Thoracic aorta (tissue), 2 donors: Measurements from ENCODE around the gene PHF21B. TPM values are rescaled to one million over a fixed set of nuclear protein-coding genes. Genes with fewer than 3 reads are reported as not detected.
"Not testable (repeated sequence)": the region's sequence is repeated elsewhere in the genome, so short reads cannot be mapped to it uniquely, and the experiment has no call there.

Experiments
- ATAC-seq: fragments of 150-250 bp; one replicate; pipeline ENCODE4 v1.8.0; 2017; ENCODE audit warnings: low read depth; ENCODE audit not compliant: insufficient number of reproducible peaks, low FRiP score
- DNase-seq: peaks from one replicate; pipeline ENCODE4 v3.0.0-alpha.2; 2020; ENCODE audit warnings: low spot score
- H3K27ac ChIP-seq, 2 donors: fragments of 200-600 bp; sonication (generic); 1 replicate in 1 of 2; 2 replicates in 1 of 2; pipeline ENCODE4 v1.5.1; 2016; ENCODE audit warnings: mild to moderate bottlenecking in 2 of 2, moderate library complexity in 2 of 2
- H3K27me3 ChIP-seq: fragments of 200-600 bp; sonication (generic); replicated peaks from 2 replicates; pipeline ENCODE4 v1.6.0; 2016; ENCODE audit warnings: mild to moderate bottlenecking; ENCODE audit not compliant: insufficient read depth
- H3K36me3 ChIP-seq: fragments of 200-600 bp; sonication (generic); one replicate; pipeline ENCODE4 v1.5.1; 2016
- H3K4me1 ChIP-seq, 2 donors: fragments of 200-600 bp; sonication (generic); 1 replicate in 1 of 2; 2 replicates in 1 of 2; pipeline versions ENCODE4 v1.5.1 to v1.6.0; 2016; ENCODE audit warnings: low read depth in 2 of 2, mild to moderate bottlenecking in 1 of 2; ENCODE audit not compliant: control insufficient read depth in 1 of 2
- H3K4me3 ChIP-seq: fragments of 200-600 bp; sonication (generic); 2 replicates; pipeline ENCODE4 v1.5.1; 2016; ENCODE audit warnings: mild to moderate bottlenecking
- H3K9me3 ChIP-seq: fragments of 200-600 bp; sonication (generic); 2 replicates; pipeline ENCODE4 v1.5.1; 2016
- total RNA-seq, 2 donors: library from RNA; depleted of rRNA; stranded (reverse); fragments of >200 nt; gene quantifications; one replicate each; pipeline versions ENCODE4 v1.1.0 to v1.2.3, GENCODE V29; 2016
- TF ChIP-seq, protein P1 (sequence below): fragments of 200-600 bp; sonication (generic); IDR thresholded peaks from one replicate; pipeline ENCODE4 v1.5.1; 2019; ENCODE audit warnings: antibody characterized with exemption

The PHF21B gene
- total RNA-seq, 2 donors from 2014 or later, result 2.1 TPM; not detected in 1

DNA sequence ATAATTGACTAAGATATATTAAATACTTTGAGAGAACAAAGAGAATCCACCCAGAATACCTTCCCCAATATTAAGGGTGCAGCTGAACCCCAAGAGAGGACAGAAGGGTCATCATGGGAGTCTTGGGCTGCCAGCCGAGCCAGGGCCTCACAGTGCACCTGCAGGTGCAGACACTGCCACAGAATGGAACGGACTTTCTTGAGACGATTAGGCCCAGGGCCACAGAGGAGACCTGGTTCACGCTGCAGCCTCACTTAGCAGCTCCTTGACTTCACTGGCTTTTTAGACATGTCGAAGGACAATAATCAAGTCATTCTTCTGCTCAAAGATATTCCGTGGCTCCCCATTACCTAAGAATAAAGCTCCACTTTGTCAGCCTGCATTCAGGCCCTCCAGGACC, 100.6 kb downstream of the PHF21B start:
- H3K27ac ChIP-seq, result no peak overlapping the region
- no peaks in the 10 kb centered on the region for H3K27me3 ChIP-seq
- ATAC-seq, result no peak
- DNase-seq, result no peak
- H3K4me3 ChIP-seq, result no peak overlapping the region
- no peaks in the 10 kb centered on the region for H3K4me1 ChIP-seq
- TF ChIP-seq, protein P1, sequence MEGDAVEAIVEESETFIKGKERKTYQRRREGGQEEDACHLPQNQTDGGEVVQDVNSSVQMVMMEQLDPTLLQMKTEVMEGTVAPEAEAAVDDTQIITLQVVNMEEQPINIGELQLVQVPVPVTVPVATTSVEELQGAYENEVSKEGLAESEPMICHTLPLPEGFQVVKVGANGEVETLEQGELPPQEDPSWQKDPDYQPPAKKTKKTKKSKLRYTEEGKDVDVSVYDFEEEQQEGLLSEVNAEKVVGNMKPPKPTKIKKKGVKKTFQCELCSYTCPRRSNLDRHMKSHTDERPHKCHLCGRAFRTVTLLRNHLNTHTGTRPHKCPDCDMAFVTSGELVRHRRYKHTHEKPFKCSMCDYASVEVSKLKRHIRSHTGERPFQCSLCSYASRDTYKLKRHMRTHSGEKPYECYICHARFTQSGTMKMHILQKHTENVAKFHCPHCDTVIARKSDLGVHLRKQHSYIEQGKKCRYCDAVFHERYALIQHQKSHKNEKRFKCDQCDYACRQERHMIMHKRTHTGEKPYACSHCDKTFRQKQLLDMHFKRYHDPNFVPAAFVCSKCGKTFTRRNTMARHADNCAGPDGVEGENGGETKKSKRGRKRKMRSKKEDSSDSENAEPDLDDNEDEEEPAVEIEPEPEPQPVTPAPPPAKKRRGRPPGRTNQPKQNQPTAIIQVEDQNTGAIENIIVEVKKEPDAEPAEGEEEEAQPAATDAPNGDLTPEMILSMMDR, result no peak
- H3K9me3 ChIP-seq, result no peaks in the 10 kb centered on the region
- H3K36me3 ChIP-seq, result no peaks in the 10 kb centered on the region

DNA sequence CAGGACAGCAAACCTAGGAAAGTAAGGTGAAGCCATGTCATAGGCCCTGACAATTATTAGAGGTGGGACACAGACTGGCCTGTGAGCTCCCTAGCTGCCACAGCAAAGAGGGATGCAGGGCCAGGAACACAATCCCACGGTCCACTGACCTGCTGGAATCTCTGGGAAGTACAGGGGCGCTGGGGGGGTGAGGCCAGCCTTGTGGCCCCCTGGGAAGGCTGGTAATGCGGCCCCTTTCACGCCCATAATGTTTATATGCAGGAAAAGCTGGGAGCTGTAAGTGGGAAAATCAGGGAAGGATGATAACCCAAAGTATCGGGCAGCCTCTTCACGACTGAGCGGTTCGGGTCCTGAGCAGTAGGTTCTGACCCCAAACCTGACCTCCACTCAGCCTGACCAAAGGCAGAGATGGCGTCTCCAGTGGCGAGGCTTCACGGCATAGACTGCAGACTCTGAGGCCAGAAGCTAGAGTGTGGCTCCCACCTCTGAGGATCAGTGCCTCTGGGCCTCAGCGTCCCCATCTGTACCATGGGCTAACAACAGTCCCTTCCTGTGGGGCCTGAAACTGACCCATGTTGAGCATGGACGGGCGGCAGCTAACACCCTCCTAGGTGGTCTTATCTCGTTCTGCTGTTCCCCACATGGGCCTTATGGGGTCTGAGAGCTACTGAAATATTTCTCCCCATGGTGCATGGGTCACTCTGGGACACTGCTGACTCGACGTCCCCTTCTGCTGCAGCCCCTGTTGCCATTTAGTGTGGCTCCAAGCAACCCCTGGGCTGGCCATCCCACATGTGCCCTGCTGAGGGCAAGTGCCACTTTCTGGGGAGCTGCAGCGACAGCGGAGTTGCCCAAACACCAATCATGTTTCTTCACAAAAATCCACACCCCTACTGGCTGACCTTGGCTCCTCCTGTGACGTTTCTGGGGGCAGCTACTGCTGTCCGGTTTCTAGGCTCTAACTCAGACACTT, 101.8 kb downstream of the PHF21B start:
- H3K9me3 ChIP-seq, result no peaks in the 10 kb centered on the region
- TF ChIP-seq, protein P1, result no peak
- no peaks in the 10 kb centered on the region for H3K27me3 ChIP-seq
- no peak overlapping the region for H3K4me3 ChIP-seq
- H3K4me1 ChIP-seq, result no peaks in the 10 kb centered on the region
- H3K36me3 ChIP-seq, result no peaks in the 10 kb centered on the region
- no peak overlapping the region for H3K27ac ChIP-seq
- no peak for ATAC-seq
- no peak for DNase-seq

DNA sequence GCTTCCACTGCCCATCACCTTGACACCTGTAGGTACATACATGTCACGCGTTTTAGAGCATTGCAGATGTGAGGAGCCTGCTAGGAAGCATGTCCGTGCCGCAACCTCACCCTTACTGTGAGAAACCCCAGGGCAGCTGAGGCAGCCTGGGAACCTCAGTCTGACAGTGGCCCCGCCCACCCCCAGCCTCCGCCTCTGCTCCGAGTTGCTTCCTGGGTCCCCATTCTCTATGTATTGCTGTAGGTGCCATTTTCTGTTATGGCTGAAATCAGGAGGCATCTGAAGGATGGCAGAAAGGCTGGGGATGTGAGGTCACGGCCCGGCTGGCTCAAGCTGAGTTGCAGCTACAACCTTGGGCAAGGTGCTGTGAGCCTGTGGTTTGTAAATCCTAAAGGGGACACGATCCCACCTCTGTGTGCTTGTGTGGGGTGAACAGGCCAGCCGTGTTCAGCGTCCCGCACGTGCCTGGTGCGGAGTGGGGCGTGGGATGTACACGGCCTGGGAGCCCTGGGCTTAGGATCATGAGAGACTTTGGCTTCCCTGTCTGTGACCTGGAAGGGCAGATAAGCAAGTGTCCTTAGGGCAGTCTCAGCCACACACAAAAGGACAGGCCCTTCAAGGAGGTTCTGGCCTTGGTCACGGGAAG, 102.7 kb downstream of the PHF21B start:
- ATAC-seq (no peak), DNase-seq (no peak)
- no peak overlapping the region for H3K4me3 ChIP-seq
- H3K27ac ChIP-seq, result no peak overlapping the region
- TF ChIP-seq, protein P1, result no peak
- H3K36me3 ChIP-seq, result no peaks in the 10 kb centered on the region
- no peaks in the 10 kb centered on the region for H3K9me3 ChIP-seq
- H3K27me3 ChIP-seq, result no peaks in the 10 kb centered on the region
- H3K4me1 ChIP-seq, result no peaks in the 10 kb centered on the region

DNA sequence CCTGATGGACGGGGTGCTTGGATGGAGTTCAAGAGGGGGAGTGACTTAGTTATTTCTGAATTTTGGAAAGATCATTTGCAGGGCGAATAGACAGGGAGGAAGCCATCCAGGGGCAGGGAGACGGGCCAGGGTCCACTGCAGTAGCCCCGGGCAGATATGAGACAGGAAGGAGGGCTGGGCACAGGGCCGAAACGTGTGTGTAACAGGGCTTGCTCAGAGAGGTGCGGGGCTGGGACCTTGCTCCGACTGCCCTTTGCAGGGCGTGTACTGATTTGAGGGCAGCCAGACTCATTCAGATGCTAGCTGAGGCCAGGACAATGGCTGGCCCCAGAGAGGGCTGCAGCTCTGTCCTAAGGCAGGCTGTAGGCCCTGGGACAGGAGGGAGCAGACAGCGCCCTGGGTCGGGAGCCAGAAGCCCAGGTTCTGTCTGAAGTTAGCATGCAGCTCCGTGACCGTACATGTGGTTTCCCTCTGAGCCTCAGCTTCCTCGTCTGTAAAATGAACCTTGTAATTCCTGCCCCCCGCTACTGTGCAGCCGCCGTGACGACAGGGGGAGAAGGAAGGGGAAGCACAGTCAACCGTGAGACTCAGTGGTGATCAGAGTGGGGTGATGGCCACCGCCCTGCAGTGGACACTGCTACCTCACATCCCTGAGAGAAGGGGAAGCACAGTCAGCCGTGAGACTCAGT, 103.4 kb downstream of the PHF21B start:
- H3K4me1 ChIP-seq, result no peaks in the 10 kb centered on the region

DNA sequence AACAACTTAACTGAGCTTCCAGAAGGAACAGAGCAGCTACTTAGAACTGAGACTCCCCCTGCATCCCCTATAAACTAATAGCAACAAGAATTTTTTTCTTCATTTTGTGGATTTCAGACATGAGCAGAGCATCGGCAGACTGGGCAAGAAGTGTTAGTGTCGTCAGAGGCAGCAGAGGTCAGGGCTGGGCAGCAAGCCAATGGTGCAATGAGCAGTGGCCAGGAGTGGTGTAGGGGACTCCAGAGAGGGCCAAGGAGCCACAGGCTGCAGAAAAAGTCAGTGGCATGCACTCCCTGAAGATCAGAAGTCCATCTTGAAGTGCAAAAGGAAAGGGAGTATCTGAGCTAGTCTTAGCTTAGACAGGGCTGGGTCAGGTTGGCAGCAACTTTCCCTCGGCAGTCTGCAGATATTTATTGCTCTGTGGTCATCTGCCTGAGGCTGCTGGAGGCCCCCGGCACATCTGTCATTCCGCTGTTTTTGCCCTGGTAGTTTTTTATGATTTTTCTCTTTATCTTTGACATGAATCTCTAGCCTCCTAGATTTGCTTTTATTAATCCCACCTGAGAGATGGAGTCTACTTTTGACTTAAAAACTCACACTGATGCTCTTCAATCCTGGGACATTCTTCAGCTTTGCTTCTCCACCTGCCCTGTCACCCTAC, 105.2 kb downstream of the PHF21B start:
- not testable (repeated sequence) for H3K27me3 ChIP-seq, H3K4me3 ChIP-seq, H3K27ac ChIP-seq, H3K4me1 ChIP-seq, ATAC-seq, H3K36me3 ChIP-seq, DNase-seq
- peaks cover 16% of the 10 kb centered on the region for H3K9me3 ChIP-seq

More for the DNA sequence above, 103.4 kb downstream of the PHF21B start:
- ATAC-seq, result no peak
- TF ChIP-seq, protein P1, result no peak
- no peak for DNase-seq
- Histone ChIP-seq H3K4me3 (no peak overlapping the region), H3K27me3 (no peaks in the 10 kb centered on the region), H3K27ac (no peak overlapping the region), H3K9me3 (peaks cover 7% of the 10 kb centered on the region), H3K36me3 (no peaks in the 10 kb centered on the region)

DNA sequence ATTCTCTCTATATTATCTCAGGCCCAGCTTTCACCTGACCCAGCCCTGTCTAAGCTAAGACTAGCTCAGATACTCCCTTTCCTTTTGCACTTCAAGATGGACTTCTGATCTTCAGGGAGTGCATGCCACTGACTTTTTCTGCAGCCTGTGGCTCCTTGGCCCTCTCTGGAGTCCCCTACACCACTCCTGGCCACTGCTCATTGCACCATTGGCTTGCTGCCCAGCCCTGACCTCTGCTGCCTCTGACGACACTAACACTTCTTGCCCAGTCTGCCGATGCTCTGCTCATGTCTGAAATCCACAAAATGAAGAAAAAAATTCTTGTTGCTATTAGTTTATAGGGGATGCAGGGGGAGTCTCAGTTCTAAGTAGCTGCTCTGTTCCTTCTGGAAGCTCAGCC, 106.6 kb downstream of the PHF21B start:
- H3K27ac ChIP-seq, H3K36me3 ChIP-seq, H3K27me3 ChIP-seq, H3K4me3 ChIP-seq, DNase-seq, ATAC-seq, H3K4me1 ChIP-seq: not testable (repeated sequence)
- H3K9me3 ChIP-seq, result peaks cover 16% of the 10 kb centered on the region
